GM18520 (cell line): ENCODE data around the gene NATD1.
"Not testable (repeated sequence)": the region's sequence is repeated elsewhere in the genome, so short reads cannot be mapped to it uniquely, and the experiment has no call there.

ENCODE experiments used
- ATAC-seq: cut with Tn5 transposase; IDR thresholded peaks from one replicate; pipeline ENCODE4 v1.9.1; 2021; ENCODE audit not compliant: unreplicated experiment

Gene NATD1

DNA sequence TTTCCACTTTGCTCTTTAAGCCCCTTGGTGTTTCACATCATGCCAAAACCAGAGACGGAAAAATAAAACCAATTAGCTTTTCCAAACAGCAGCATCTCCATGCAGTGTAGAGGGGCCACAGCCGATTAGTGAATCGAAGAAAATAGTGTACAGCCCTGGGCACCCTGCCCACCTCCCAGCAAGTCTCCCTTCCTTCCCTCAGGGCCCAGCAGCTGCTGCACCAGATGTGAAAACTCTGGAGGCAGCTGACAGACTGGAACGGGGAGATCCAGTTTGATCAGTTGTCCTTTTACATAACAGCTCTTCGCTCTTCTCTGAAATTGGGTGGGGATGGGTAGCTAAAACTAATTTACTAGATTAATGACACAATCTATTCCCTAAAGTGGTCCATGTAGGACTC is 58.5 kb downstream of the NATD1 start:
- ATAC-seq = no peak

DNA sequence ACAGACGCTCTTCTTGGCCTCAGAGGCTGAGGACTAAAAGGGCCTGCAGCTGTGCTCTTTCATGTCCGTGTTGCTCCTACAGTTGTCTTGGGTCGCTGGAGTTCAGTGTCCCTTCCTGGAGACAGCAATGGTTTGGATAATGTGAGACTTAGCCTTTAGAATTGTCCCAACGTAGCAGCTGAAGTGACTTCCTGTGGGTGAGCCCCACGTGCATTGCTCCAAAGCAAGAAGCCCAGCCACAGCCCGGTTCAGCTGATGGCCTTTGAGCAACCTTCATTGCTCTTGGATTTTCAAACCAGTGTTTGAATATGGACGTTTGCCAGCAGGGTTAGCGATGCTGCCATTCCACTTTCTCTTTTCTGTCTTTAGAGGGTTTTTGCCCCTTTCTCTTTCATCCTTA is 59.0 kb downstream of the NATD1 start:
- ATAC-seq = no peak

DNA sequence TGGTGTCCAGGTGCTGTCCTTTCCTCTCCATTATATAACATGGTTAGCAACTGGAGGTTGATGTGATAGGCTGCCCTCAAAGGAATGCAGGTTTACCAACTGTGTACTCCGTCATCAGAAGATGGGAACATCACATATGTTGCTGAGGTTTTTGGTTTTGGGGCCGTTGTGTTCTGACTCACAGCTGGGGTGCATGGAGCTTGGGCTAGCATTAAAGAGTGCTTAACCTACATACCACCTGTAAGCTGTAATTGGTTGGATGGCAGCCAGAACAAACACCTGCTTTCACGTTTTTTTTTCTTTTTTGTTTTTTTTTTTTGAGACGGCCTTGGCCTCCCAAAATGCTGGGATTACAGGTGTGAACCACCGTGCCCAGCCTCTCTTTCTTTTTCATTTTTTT is 60.2 kb downstream of the NATD1 start:
- ATAC-seq = no peak

DNA sequence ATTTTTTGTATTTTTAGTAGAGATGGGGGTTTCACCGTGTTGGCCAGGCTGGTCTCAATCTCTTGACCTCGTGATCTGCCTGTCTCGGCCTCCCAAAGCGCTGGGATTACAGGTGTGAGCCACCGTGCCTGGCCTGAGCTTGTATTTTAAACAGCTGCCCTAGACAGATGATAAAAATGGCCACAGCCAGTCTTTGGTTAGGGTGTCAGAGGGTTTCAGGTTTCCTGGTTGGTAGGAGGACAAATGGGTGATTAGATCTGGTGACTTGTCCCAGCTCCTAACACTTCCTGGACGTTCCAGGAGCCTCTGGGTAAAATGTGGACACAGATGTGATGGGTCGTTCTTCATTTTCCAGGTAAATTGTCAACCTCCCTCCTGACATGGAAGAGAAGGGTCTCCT is 60.8 kb downstream of the NATD1 start:
- not testable (repeated sequence) for ATAC-seq

DNA sequence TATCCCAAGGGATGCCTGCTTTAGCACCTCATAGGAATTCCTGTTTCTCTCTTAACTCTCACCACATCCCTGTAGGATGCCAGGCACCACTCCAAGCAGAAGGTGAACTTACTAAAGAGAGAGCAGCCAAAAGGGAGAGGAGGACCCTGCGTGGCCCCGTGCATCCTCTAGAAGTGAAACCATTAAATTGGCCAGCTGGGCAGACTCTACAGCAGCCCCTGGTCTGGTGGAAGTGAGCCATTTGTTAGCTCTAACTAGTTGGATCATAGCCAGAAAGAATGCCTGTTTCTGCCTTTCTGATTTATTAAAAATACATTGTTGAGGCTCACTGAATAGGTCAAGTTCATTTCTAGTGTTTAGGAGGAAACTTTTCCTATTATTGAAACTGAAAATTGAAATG is 61.5 kb downstream of the NATD1 start:
- no peak for ATAC-seq

DNA sequence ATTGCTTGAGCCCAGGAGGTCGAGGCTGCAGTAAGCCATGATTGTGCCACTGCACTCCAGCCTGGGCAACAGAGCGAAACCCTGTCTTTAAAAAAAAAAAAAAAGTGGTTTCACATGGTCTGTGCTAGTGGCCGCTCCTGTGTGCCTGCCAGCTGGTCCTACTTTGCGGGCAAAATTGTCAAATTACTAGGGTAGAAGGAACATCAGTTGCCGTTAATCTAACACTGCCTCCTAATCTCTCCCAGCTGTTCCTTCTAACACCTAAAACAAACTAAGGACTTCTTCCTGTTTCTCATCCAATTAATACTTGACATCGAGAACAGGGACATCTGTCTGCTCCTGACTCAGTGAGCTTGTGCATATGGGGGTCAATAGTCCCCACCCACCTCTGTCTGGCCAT is 63.1 kb downstream of the NATD1 start:
- ATAC-seq = no peak

DNA sequence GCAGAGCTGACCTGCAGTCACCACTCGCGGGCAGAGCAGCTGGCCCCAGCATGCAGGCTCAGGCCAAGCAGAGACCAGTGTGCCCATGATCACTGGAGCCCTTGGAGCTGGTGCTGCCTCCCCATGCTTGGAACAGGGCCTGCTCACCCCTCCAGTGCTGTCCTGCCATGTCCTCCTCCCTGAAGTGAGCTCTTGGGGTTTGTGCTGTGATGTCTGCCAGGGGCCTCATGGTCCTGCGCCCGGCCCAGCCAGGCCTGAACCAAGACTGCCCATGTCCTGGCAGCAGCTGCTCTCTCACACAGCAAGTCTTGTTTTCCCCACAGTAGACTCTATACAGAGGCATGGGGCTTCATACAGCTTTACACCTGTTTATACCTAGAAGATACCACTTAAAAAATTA is 63.8 kb downstream of the NATD1 start:
- no peak for ATAC-seq
